ENCODE data around the gene GOLIM4.
A peak's percentile ranks its signal among the peaks of the same experiment; 100 is the strongest.

DNA sequence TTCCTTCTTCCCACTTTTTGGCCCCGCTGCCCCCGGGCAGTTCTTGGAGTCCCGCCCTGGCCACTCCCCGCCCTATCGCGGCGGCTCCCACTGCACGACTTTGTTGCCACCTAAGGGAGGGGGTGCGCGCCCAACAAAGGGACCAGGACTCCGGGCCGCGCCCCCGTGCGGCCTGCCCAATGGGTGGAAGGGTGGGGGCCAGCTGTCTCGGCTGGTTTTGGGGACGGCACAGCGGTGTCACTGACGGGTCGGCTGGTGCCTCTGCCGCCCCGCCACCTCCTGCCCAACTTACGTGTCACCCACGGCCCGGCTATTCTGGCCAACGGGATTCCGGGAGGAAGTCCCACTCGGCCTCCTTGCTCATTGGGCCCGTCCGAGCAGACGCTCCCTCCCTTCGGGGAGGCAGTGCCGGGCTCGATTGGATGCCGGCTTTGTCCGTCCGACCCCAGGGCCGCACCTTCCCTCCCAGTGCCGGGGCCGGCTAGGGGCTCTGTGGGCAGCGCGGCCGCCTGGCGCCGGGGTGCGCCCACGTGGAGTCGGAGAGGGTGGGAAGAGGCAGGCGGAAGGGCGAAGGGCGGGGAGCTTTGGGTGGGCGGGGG lies at the start of gene GOLIM4:
- TF ChIP-seq EP300 (IDR thresholded peaks at IDR 0.05; ENCODE audit: borderline replicate concordance in 1 of 2, low read depth in 1 of 2, low read length in 1 of 2) (no peak; a peak in 1 of 4 replicates), SMC3 (IDR thresholded peaks at IDR 0.05; ENCODE audit: low read depth, low read length) (no peak), TEAD4 (IDR thresholded peaks at IDR 0.05; ENCODE audit: borderline replicate concordance, insufficient read depth) (no peak), FOXM1 (IDR thresholded peaks at IDR 0.05; ENCODE audit: low read depth) (no peak), RFX5 (IDR thresholded peaks at IDR 0.05; ENCODE audit: low read length) (peak; percentile 15; the same call in 1 of the 2 replicates), SIN3A (IDR thresholded peaks at IDR 0.05; ENCODE audit: borderline replicate concordance, low read depth, low read length) (no peak), POLR2AphosphoS5 (IDR thresholded peaks at IDR 0.05; ENCODE audit: low read depth, low read length) (peak; percentile 28; the same call in 1 of the 2 replicates), FOSL2 (IDR thresholded peaks at IDR 0.05; ENCODE audit: borderline replicate concordance, low read depth) (no peak), JUND (IDR thresholded peaks at IDR 0.05) (no peak), EZH2phosphoT487 (IDR thresholded peaks at IDR 0.05; ENCODE audit: borderline replicate concordance, low read depth) (no peak)
- TF ChIP-seq, protein P1, sequence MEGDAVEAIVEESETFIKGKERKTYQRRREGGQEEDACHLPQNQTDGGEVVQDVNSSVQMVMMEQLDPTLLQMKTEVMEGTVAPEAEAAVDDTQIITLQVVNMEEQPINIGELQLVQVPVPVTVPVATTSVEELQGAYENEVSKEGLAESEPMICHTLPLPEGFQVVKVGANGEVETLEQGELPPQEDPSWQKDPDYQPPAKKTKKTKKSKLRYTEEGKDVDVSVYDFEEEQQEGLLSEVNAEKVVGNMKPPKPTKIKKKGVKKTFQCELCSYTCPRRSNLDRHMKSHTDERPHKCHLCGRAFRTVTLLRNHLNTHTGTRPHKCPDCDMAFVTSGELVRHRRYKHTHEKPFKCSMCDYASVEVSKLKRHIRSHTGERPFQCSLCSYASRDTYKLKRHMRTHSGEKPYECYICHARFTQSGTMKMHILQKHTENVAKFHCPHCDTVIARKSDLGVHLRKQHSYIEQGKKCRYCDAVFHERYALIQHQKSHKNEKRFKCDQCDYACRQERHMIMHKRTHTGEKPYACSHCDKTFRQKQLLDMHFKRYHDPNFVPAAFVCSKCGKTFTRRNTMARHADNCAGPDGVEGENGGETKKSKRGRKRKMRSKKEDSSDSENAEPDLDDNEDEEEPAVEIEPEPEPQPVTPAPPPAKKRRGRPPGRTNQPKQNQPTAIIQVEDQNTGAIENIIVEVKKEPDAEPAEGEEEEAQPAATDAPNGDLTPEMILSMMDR (IDR thresholded peaks at IDR 0.05), result peak; percentile 20; the same call in 1 of the 2 replicates
- TF ChIP-seq, protein P2, sequence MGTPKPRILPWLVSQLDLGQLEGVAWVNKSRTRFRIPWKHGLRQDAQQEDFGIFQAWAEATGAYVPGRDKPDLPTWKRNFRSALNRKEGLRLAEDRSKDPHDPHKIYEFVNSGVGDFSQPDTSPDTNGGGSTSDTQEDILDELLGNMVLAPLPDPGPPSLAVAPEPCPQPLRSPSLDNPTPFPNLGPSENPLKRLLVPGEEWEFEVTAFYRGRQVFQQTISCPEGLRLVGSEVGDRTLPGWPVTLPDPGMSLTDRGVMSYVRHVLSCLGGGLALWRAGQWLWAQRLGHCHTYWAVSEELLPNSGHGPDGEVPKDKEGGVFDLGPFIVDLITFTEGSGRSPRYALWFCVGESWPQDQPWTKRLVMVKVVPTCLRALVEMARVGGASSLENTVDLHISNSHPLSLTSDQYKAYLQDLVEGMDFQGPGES (IDR thresholded peaks at IDR 0.05; ENCODE audit: low read depth, low read length), result peak; percentile 57
- TF ChIP-seq, protein P3, sequence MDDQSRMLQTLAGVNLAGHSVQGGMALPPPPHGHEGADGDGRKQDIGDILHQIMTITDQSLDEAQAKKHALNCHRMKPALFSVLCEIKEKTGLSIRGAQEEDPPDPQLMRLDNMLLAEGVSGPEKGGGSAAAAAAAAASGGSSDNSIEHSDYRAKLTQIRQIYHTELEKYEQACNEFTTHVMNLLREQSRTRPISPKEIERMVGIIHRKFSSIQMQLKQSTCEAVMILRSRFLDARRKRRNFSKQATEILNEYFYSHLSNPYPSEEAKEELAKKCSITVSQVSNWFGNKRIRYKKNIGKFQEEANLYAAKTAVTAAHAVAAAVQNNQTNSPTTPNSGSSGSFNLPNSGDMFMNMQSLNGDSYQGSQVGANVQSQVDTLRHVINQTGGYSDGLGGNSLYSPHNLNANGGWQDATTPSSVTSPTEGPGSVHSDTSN (IDR thresholded peaks at IDR 0.05), result peak; percentile 98
- TF ChIP-seq, protein P4, sequence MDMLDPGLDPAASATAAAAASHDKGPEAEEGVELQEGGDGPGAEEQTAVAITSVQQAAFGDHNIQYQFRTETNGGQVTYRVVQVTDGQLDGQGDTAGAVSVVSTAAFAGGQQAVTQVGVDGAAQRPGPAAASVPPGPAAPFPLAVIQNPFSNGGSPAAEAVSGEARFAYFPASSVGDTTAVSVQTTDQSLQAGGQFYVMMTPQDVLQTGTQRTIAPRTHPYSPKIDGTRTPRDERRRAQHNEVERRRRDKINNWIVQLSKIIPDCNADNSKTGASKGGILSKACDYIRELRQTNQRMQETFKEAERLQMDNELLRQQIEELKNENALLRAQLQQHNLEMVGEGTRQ (IDR thresholded peaks at IDR 0.05; ENCODE audit: borderline replicate concordance, low read depth, low read length), result no peak
